B cell (primary cell): ENCODE data around the gene CDC42. TPM values are rescaled to one million over a fixed set of nuclear protein-coding genes. Genes with fewer than 3 reads are reported as not detected.
A peak's percentile ranks its signal among the peaks of the same experiment; 100 is the strongest.

Experiments used
- ATAC-seq: fragments of 200-7000 bp; cut with Tn5 transposase; one replicate; pipeline ENCODE4 v1.10.0; 2021; ENCODE audit warnings: low read depth, mild to moderate bottlenecking, moderate number of reproducible peaks, moderate library complexity
- CTCF ChIA-PET: fragments of 350-600 bp; sonication (Branson Sonifier 250); formaldehyde crosslinking; loops from one replicate; lab custom pipeline; 2021; ENCODE audit warnings: antibody characterized with exemption, inconsistent platforms; lab: Charles Lee
- POLR2A ChIA-PET: fragments of 350-600 bp; sonication (Branson Sonifier 250); formaldehyde crosslinking; loops from one replicate; lab custom pipeline; 2021; ENCODE audit warnings: antibody characterized with exemption; lab: Charles Lee
- DNase-seq: peaks from one replicate; pipeline ENCODE4 v3.0.0; 2013
- H2AFZ ChIP-seq: 2 replicates; pipeline ENCODE4 v1.6.1; 2012; ENCODE audit warnings: mild to moderate bottlenecking, low read depth, low read length; ENCODE audit not compliant: insufficient read depth, poor library complexity, severe bottlenecking
- H3K27ac ChIP-seq, 2 donors: 1 replicate in 1 of 2; 2 replicates in 1 of 2; pipeline ENCODE4 v1.5.1; 2012 to 2013; ENCODE audit warnings: low read length in 2 of 2, mild to moderate bottlenecking in 2 of 2, moderate library complexity in 1 of 2
- H3K27me3 ChIP-seq, 4 experiments: fragments of 200-600 bp in 1 of 4; sonication (generic) in 1 of 4; replicated peaks in 1 of 4; 1 replicate in 2 of 4; 2 replicates in 2 of 4; pipeline versions ENCODE4 v1.6.1 to v1.7.0; 2013 to 2016; ENCODE audit warnings: low read length in 3 of 4, mild to moderate bottlenecking in 2 of 4, mixed read lengths in 1 of 4, moderate library complexity in 1 of 4; ENCODE audit not compliant: insufficient read depth in 4 of 4, control insufficient read depth in 3 of 4; ENCODE audit errors: control extremely low read depth in 1 of 4
- H3K36me3 ChIP-seq, 2 experiments: replicated peaks in 1 of 2; 1 replicate in 1 of 2; 2 replicates in 1 of 2; pipeline versions ENCODE4 v1.6.1 to v1.7.1; 2013; ENCODE audit warnings: low read length in 1 of 2; ENCODE audit not compliant: insufficient read depth in 2 of 2, control insufficient read depth in 1 of 2; ENCODE audit errors: control extremely low read depth in 1 of 2, extremely low read depth in 1 of 2
- H3K4me1 ChIP-seq, 2 donors: fragments of 200-600 bp in 1 of 2; sonication (generic) in 1 of 2; 1 replicate in 1 of 2; 2 replicates in 1 of 2; pipeline versions ENCODE4 v1.5.1 to v1.6.1; 2013 to 2017; ENCODE audit warnings: low read length in 2 of 2; ENCODE audit not compliant: control insufficient read depth in 2 of 2, insufficient read depth in 2 of 2
- H3K4me2 ChIP-seq: replicated peaks from 2 replicates; pipeline ENCODE3; 2012; ENCODE audit warnings: mild to moderate bottlenecking, low read depth, low read length; ENCODE audit not compliant: poor library complexity, severe bottlenecking
- H3K4me3 ChIP-seq, 5 experiments: fragments of 200-600 bp in 1 of 5; sonication (generic) in 1 of 5; 1 replicate in 3 of 5; 2 replicates in 2 of 5; pipeline versions ENCODE4 v1.5.1 to v1.7.0; 2011 to 2016; ENCODE audit warnings: low read length in 4 of 5, mild to moderate bottlenecking in 4 of 5, low read depth in 2 of 5, control low read depth in 1 of 5, moderate library complexity in 1 of 5; ENCODE audit not compliant: insufficient read depth in 1 of 5; ENCODE audit errors: control extremely low read depth in 1 of 5, extremely low read depth in 1 of 5
- H3K79me2 ChIP-seq: fragments of 200-600 bp; sonication (generic); one replicate; pipeline ENCODE4 v1.6.0; 2016; ENCODE audit warnings: low read length; ENCODE audit not compliant: control insufficient read depth, insufficient read depth
- H3K9ac ChIP-seq: fragments of 200-600 bp; sonication (generic); 2 replicates; pipeline ENCODE4 v1.6.1; 2017; ENCODE audit warnings: mild to moderate bottlenecking, low read length, moderate library complexity
- H3K9me3 ChIP-seq, 3 donors: one replicate each; pipeline versions ENCODE4 v1.6.1 to v1.7.1; 2013; ENCODE audit warnings: low read length in 2 of 3; ENCODE audit not compliant: control insufficient read depth in 2 of 3, insufficient read depth in 1 of 3; ENCODE audit errors: control extremely low read depth in 1 of 3
- H4K20me1 ChIP-seq: 2 replicates; pipeline ENCODE4 v1.6.0; 2012; ENCODE audit warnings: mild to moderate bottlenecking, low read length; ENCODE audit not compliant: insufficient read depth, control insufficient read depth, poor library complexity, severe bottlenecking
- H3K27ac Mint-ChIP-seq: one replicate; pipeline ENCODE4 v1.8.0; 2021; ENCODE audit warnings: mixed read lengths
- H3K27me3 Mint-ChIP-seq: one replicate; pipeline ENCODE4 v1.8.0; 2021; ENCODE audit warnings: mixed read lengths
- H3K4me1 Mint-ChIP-seq: one replicate; pipeline ENCODE4 v1.8.0; 2021; ENCODE audit warnings: mixed read lengths
- H3K4me3 Mint-ChIP-seq: one replicate; pipeline ENCODE4 v1.8.0; 2021; ENCODE audit warnings: mixed read lengths
- H3K9me3 Mint-ChIP-seq: one replicate; pipeline ENCODE4 v1.8.0; 2022; ENCODE audit warnings: mixed read lengths; ENCODE audit not compliant: insufficient read depth
- EZH2 ChIP-seq: IDR thresholded peaks from 2 replicates; pipeline ENCODE4 v1.6.1; 2012; ENCODE audit warnings: borderline replicate concordance, low read depth, mild to moderate bottlenecking, moderate library complexity, low read length; ENCODE audit not compliant: insufficient read depth, poor library complexity, severe bottlenecking
- WGBS: methylation state at CpG from one replicate; pipeline ENCODE4 v1.1.5; 2013; ENCODE audit warnings: missing lambda C conversion rate; ENCODE audit not compliant: insufficient coverage; 5-methylcytosine and 5-hydroxymethylcytosine counted together
- intact Hi-C: fragments of 100-400 bp; cut with micrococcal nuclease; formaldehyde crosslinking; loops from one replicate; pipeline ENCODE4 v1.10.0; 2022
- polyA plus RNA-seq: library from polyadenylated mRNA; depleted of rRNA; stranded (reverse); fragments of >200 nt; gene quantifications from 2 replicates; pipeline ENCODE4 v1.2.3, GENCODE V29; 2012
- total RNA-seq, 2 donors: library from RNA; stranded (reverse); fragments of 120-200 nt in 1 of 2; gene quantifications; 1 replicate in 1 of 2; 2 replicates in 1 of 2; pipeline versions ENCODE4 v1.2.3 to v1.2.4, GENCODE V29; 2013 to 2022
- TF ChIP-seq, protein P1 (sequence below): fragments of 200-600 bp; IDR thresholded peaks from one replicate; pipeline ENCODE4 v1.8.0; 2022; ENCODE audit warnings: antibody characterized with exemption, mild to moderate bottlenecking

Gene CDC42
- total and polyA plus RNA-seq, 2 donors (not counting 1 experiment from before 2014, with no cell fraction given): 111 to 202 TPM

- Histone ChIP-seq H3K9ac (no peak overlapping the region), H3K36me3 (peaks cover 7 to 45% of the 10 kb centered on the region in 2 experiments), H3K27ac (peak overlapping the region in 1 of 2 donors; percentile 51), H3K79me2 (peaks cover 83% of the 10 kb centered on the region), H3K4me1 (peaks cover 37 to 39% of the 10 kb centered on the region in 2 donors), H3K27me3 (no peaks in the 10 kb centered on the region), H4K20me1 (peaks cover 77% of the 10 kb centered on the region), H3K9me3 (no peaks in the 10 kb centered on the region), H2AFZ (no peak overlapping the region), H3K4me3 (no peak overlapping the region), H3K4me2 (peak overlapping the region; percentile 31)
- Mint-ChIP-seq H3K9me3 (no peaks in the 10 kb centered on the region), H3K27ac (peak overlapping the region; percentile 7), H3K27me3 (no peaks in the 10 kb centered on the region), H3K4me1 (peaks cover 63% of the 10 kb centered on the region), H3K4me3 (peak overlapping the region; percentile 11)
- DNase-seq (no peak), ATAC-seq (no peak)
- ChIA-PET POLR2A (interaction anchor here (0.7 kb wide), 1 partner anchor 36 kb away, joined by 4 read pairs; no protein-coding TSS in a partner anchor), CTCF (interaction anchor here (1.1 to 2.4 kb wide), 5 partner anchors 9 to 907 kb away, joined by 3 to 5 read pairs (median 5); no protein-coding TSS in a partner anchor)
- TF ChIP-seq EZH2: no peak
- TF ChIP-seq, protein P1, sequence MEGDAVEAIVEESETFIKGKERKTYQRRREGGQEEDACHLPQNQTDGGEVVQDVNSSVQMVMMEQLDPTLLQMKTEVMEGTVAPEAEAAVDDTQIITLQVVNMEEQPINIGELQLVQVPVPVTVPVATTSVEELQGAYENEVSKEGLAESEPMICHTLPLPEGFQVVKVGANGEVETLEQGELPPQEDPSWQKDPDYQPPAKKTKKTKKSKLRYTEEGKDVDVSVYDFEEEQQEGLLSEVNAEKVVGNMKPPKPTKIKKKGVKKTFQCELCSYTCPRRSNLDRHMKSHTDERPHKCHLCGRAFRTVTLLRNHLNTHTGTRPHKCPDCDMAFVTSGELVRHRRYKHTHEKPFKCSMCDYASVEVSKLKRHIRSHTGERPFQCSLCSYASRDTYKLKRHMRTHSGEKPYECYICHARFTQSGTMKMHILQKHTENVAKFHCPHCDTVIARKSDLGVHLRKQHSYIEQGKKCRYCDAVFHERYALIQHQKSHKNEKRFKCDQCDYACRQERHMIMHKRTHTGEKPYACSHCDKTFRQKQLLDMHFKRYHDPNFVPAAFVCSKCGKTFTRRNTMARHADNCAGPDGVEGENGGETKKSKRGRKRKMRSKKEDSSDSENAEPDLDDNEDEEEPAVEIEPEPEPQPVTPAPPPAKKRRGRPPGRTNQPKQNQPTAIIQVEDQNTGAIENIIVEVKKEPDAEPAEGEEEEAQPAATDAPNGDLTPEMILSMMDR: no peak
- intact Hi-C loops: no loop called here
- WGBS: no CpG with 5 or more reads among the region's 1 CpG
These were observed 48.7 kb downstream of the CDC42 start for GRCh38 chr1:22101199-22101598.

GRCh38 chr1:22101995-22102394 lies 49.5 kb downstream of the CDC42 start:
- Histone ChIP-seq H2AFZ (no peak overlapping the region), H3K4me1 (peaks cover 38 to 39% of the 10 kb centered on the region in 2 donors), H3K4me2 (no peak overlapping the region), H3K27me3 (no peaks in the 10 kb centered on the region), H4K20me1 (peaks cover 77% of the 10 kb centered on the region), H3K79me2 (peaks cover 83% of the 10 kb centered on the region), H3K36me3 (peaks cover 7 to 38% of the 10 kb centered on the region in 2 experiments), H3K9me3 (no peaks in the 10 kb centered on the region), H3K27ac (no peak overlapping the region), H3K4me3 (no peak overlapping the region), H3K9ac (no peak overlapping the region)
- no peaks in the 10 kb centered on the region for H3K27me3 Mint-ChIP-seq
- DNase-seq (no peak), ATAC-seq (no peak)
- peaks cover 69% of the 10 kb centered on the region for H3K4me1 Mint-ChIP-seq
- ChIA-PET POLR2A (no interaction called here), CTCF (interaction anchor here (1.1 to 2.4 kb wide), 3 partner anchors 8 to 80 kb away, joined by 3 to 5 read pairs (median 5); no protein-coding TSS in a partner anchor)
- intact Hi-C loops: no loop called here
- H3K9me3 Mint-ChIP-seq: no peaks in the 10 kb centered on the region
- no peak for TF ChIP-seq EZH2
- TF ChIP-seq, protein P1: no peak
- WGBS: 97% methylated on average over 5 of the region's 8 CpGs
- H3K4me3 Mint-ChIP-seq: no peak overlapping the region
- H3K27ac Mint-ChIP-seq: no peak overlapping the region
